ENCODE results near the gene S100P. TPM values are rescaled to one million over a fixed set of nuclear protein-coding genes. Genes with fewer than 3 reads are reported as not detected.
"Not testable (repeated sequence)": the region's sequence is repeated elsewhere in the genome, so short reads cannot be mapped to it uniquely, and the experiment has no call there.

The S100P gene
- total RNA-seq, 3 donors from 2014 or later (not counting 1 experiment from before 2014, with no cell fraction given) = 2.4 to 4.3 (median 2.7) TPM

GRCh38 chr4:6722891-6723290, 29.2 kb downstream of the S100P start:
- ATAC-seq (no peak), DNase-seq (no peak)
- no peaks in the 10 kb centered on the region for H3K9me3 Mint-ChIP-seq
- Histone ChIP-seq H3K27me3 (ENCODE audit: control insufficient read depth, insufficient read depth, low read length) (no peaks in the 10 kb centered on the region), H3K36me3 (ENCODE audit: control insufficient read depth, insufficient read depth, low read length) (no peaks in the 10 kb centered on the region), H3K9me3 (ENCODE audit: control insufficient read depth, insufficient read depth, low read length) (no peaks in the 10 kb centered on the region), H3K4me3 (ENCODE audit: low read length) (no peak overlapping the region), H3K27ac (ENCODE audit: low read length) (no peak overlapping the region), H3K4me1 (ENCODE audit: control insufficient read depth, insufficient read depth, low read length) (peaks cover 11% of the 10 kb centered on the region)
- no peak overlapping the region for H3K27ac Mint-ChIP-seq
- peaks cover 9 to 22% of the 10 kb centered on the region in 2 donors for H3K4me1 Mint-ChIP-seq
- intact Hi-C loops (cut with micrococcal nuclease) = no loop called here
- H3K4me3 Mint-ChIP-seq = no peak overlapping the region
- no peak for TF ChIP-seq CTCF (IDR thresholded peaks at IDR 0.05)
- 96% methylated on average over 12 of the region's 12 CpGs for WGBS (ENCODE audit: insufficient coverage)
- H3K36me3 Mint-ChIP-seq = no peaks in the 10 kb centered on the region
- H3K27me3 Mint-ChIP-seq (ENCODE audit: low read depth in 2 of 2) = no peaks in the 10 kb centered on the region

DNA sequence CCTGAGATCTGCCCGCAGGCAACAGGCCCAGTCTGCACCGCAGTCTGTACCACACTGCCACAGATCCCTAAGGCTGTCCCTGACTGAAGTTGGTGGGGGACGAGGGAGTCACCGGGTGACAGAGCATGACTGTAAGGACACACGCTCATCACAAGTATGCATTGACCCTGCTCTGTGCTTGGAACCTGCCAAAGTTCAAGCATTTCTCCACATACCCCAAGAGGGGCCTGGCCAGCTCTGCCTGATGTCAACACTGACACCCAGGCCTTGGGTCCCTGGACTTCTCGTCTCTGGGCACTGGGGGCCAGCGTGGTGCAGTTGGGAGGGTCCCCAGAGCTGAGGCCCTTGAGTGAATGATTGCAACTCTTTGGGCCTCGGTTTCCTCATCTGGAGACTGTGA, 30.2 kb downstream of the S100P start:
- no peak overlapping the region for H3K4me3 Mint-ChIP-seq
- H3K27ac Mint-ChIP-seq = no peak overlapping the region
- H3K4me1 Mint-ChIP-seq = peaks cover 9 to 16% of the 10 kb centered on the region in 2 donors
- no peaks in the 10 kb centered on the region for H3K27me3 ChIP-seq (ENCODE audit: control insufficient read depth, insufficient read depth, low read length)
- H3K27me3 Mint-ChIP-seq (ENCODE audit: low read depth in 2 of 2) = no peaks in the 10 kb centered on the region
- intact Hi-C loops (cut with micrococcal nuclease) = no loop called here
- 86% methylated on average over 8 of the region's 8 CpGs for WGBS (ENCODE audit: insufficient coverage)
- H3K4me3 ChIP-seq (ENCODE audit: low read length) = no peak overlapping the region
- peaks cover 10% of the 10 kb centered on the region for H3K4me1 ChIP-seq (ENCODE audit: control insufficient read depth, insufficient read depth, low read length)
- no peak for TF ChIP-seq CTCF (IDR thresholded peaks at IDR 0.05)
- H3K36me3 ChIP-seq (ENCODE audit: control insufficient read depth, insufficient read depth, low read length) = no peaks in the 10 kb centered on the region
- no peaks in the 10 kb centered on the region for H3K9me3 Mint-ChIP-seq
- H3K27ac ChIP-seq (ENCODE audit: low read length) = no peak overlapping the region
- no peaks in the 10 kb centered on the region for H3K36me3 Mint-ChIP-seq
- ATAC-seq (no peak), DNase-seq (no peak)
- H3K9me3 ChIP-seq (ENCODE audit: control insufficient read depth, insufficient read depth, low read length) = no peaks in the 10 kb centered on the region

GRCh38 chr4:6724421-6725111, 30.9 kb downstream of the S100P start:
- no peaks in the 10 kb centered on the region for H3K9me3 Mint-ChIP-seq
- H3K4me3 Mint-ChIP-seq = no peak overlapping the region
- H3K36me3 Mint-ChIP-seq = no peaks in the 10 kb centered on the region
- Histone ChIP-seq H3K36me3 (ENCODE audit: control insufficient read depth, insufficient read depth, low read length) (no peaks in the 10 kb centered on the region), H3K9me3 (ENCODE audit: control insufficient read depth, insufficient read depth, low read length) (no peaks in the 10 kb centered on the region), H3K27ac (ENCODE audit: low read length) (no peak overlapping the region), H3K4me1 (ENCODE audit: control insufficient read depth, insufficient read depth, low read length) (peaks cover 10% of the 10 kb centered on the region), H3K4me3 (ENCODE audit: low read length) (no peak overlapping the region), H3K27me3 (ENCODE audit: control insufficient read depth, insufficient read depth, low read length) (no peaks in the 10 kb centered on the region)
- DNase-seq (no peak), ATAC-seq (no peak)
- WGBS (ENCODE audit: insufficient coverage) = 87% methylated on average over 21 of the region's 21 CpGs
- intact Hi-C loops (cut with micrococcal nuclease) = no loop called here
- H3K27ac Mint-ChIP-seq = no peak overlapping the region
- H3K27me3 Mint-ChIP-seq (ENCODE audit: low read depth in 2 of 2) = no peaks in the 10 kb centered on the region
- TF ChIP-seq CTCF (IDR thresholded peaks at IDR 0.05) = no peak
- peaks cover 5 to 11% of the 10 kb centered on the region in 2 donors for H3K4me1 Mint-ChIP-seq

- H3K4me1 ChIP-seq (ENCODE audit: control insufficient read depth, insufficient read depth, low read length); H3K27me3 ChIP-seq (ENCODE audit: control insufficient read depth, insufficient read depth, low read length); H3K9me3 Mint-ChIP-seq; H3K4me3 ChIP-seq (ENCODE audit: low read length); H3K36me3 ChIP-seq (ENCODE audit: control insufficient read depth, insufficient read depth, low read length); H3K4me1 Mint-ChIP-seq; H3K4me3 Mint-ChIP-seq; H3K27ac Mint-ChIP-seq; H3K27ac ChIP-seq (ENCODE audit: low read length); H3K27me3 Mint-ChIP-seq (ENCODE audit: low read depth in 2 of 2); DNase-seq; H3K9me3 ChIP-seq (ENCODE audit: control insufficient read depth, insufficient read depth, low read length); H3K36me3 Mint-ChIP-seq; intact Hi-C loops (cut with micrococcal nuclease); ATAC-seq: not testable (repeated sequence)
- WGBS (ENCODE audit: insufficient coverage) = 93% methylated on average over 9 of the region's 16 CpGs
Observed at GRCh38 chr4:6725427-6725961, 31.8 kb downstream of the S100P start.
